ENCODE results near the gene CA7.

The CA7 gene

GRCh38 chr16:66898933-66899309, 54.7 kb downstream of the CA7 start:
- TF ChIP-seq CTCF (IDR thresholded peaks at IDR 0.05; ENCODE audit: low read depth, low read length, missing control alignments), result no peak
- no peak overlapping the region for H3K4me3 ChIP-seq (replicated peaks; ENCODE audit: low read depth, low read length)
- DNase-seq (ENCODE audit: extremely low read depth, low read depth), result no peak

GRCh38 chr16:66899310-66899944, 55.2 kb downstream of the CA7 start:
- DNase-seq (ENCODE audit: extremely low read depth, low read depth), result no peak
- TF ChIP-seq CTCF (IDR thresholded peaks at IDR 0.05; ENCODE audit: low read depth, low read length, missing control alignments), result no peak
- no peak overlapping the region for H3K4me3 ChIP-seq (replicated peaks; ENCODE audit: low read depth, low read length)

GRCh38 chr16:66899945-66900710, 55.9 kb downstream of the CA7 start:
- TF ChIP-seq CTCF (IDR thresholded peaks at IDR 0.05; ENCODE audit: low read depth, low read length, missing control alignments), result no peak
- no peak overlapping the region for H3K4me3 ChIP-seq (replicated peaks; ENCODE audit: low read depth, low read length)

GRCh38 chr16:66900721-66901441, 56.7 kb downstream of the CA7 start:
- no peak for DNase-seq (ENCODE audit: extremely low read depth, low read depth)
- TF ChIP-seq CTCF (IDR thresholded peaks at IDR 0.05; ENCODE audit: low read depth, low read length, missing control alignments), result no peak
- H3K4me3 ChIP-seq (replicated peaks; ENCODE audit: low read depth, low read length), result no peak overlapping the region

More at GRCh38 chr16:66899945-66900710, 55.9 kb downstream of the CA7 start:
- no peak for DNase-seq (ENCODE audit: extremely low read depth, low read depth)

- no peak for TF ChIP-seq CTCF (IDR thresholded peaks at IDR 0.05; ENCODE audit: low read depth, low read length, missing control alignments)
Observed at GRCh38 chr16:66901626-66902025, 57.4 kb downstream of the CA7 start.

GRCh38 chr16:66902648-66903543, 58.7 kb downstream of the CA7 start:
- TF ChIP-seq CTCF (IDR thresholded peaks at IDR 0.05; ENCODE audit: low read depth, low read length, missing control alignments), result no peak
- no peak overlapping the region for H3K4me3 ChIP-seq (replicated peaks; ENCODE audit: low read depth, low read length)
- DNase-seq (ENCODE audit: extremely low read depth, low read depth), result no peak

More at GRCh38 chr16:66901626-66902025, 57.4 kb downstream of the CA7 start:
- H3K4me3 ChIP-seq (replicated peaks; ENCODE audit: low read depth, low read length), result no peak overlapping the region
- DNase-seq (ENCODE audit: extremely low read depth, low read depth), result no peak
